Measurements from ENCODE around the gene CLEC1A.

DNA sequence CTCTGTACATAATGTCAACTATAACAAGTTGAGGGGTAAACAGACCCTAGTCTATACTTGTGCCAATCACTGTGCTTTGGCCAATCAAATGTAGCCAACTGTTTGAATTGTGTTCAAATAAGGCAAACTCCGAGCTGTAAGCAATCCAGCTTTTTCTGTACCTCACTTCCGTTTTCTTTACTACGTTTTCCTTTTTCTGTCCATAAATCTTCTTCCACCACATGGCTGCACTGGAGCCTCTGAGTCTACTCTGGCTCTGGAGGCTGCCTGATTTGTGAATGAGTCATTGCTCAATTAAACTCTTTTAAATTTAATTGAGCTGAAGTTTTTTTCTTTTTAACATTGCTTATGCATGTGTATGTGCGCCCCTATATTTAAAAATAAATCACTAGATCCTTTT is 29.7 kb downstream of the CLEC1A start:
- TF ChIP-seq, protein P1, sequence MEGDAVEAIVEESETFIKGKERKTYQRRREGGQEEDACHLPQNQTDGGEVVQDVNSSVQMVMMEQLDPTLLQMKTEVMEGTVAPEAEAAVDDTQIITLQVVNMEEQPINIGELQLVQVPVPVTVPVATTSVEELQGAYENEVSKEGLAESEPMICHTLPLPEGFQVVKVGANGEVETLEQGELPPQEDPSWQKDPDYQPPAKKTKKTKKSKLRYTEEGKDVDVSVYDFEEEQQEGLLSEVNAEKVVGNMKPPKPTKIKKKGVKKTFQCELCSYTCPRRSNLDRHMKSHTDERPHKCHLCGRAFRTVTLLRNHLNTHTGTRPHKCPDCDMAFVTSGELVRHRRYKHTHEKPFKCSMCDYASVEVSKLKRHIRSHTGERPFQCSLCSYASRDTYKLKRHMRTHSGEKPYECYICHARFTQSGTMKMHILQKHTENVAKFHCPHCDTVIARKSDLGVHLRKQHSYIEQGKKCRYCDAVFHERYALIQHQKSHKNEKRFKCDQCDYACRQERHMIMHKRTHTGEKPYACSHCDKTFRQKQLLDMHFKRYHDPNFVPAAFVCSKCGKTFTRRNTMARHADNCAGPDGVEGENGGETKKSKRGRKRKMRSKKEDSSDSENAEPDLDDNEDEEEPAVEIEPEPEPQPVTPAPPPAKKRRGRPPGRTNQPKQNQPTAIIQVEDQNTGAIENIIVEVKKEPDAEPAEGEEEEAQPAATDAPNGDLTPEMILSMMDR (conservative IDR thresholded peaks at IDR 0.05; ENCODE audit: low read length), result no peak
- TF ChIP-seq EZH2phosphoT487 (IDR thresholded peaks at IDR 0.05; ENCODE audit: borderline replicate concordance, low read depth, low read length), result no peak
